Suprapubic skin (tissue), 4 donors: ENCODE measurements around the gene CNR2. TPM values are rescaled to one million over a fixed set of nuclear protein-coding genes. Genes with fewer than 3 reads are reported as not detected.

Source experiments
- DNase-seq, 2 donors: peaks; one replicate each; pipeline ENCODE4 v3.0.0-alpha.2; 2019; ENCODE audit warnings: low spot score in 2 of 2
- H3K27ac ChIP-seq: fragments of 200-600 bp; sonication (generic); one replicate; pipeline ENCODE4 v1.5.1; 2019
- H3K27me3 ChIP-seq: fragments of 200-600 bp; sonication (generic); one replicate; pipeline ENCODE4 v1.5.1; 2019
- H3K36me3 ChIP-seq: fragments of 200-600 bp; sonication (generic); one replicate; pipeline ENCODE4 v1.5.1; 2019
- H3K4me1 ChIP-seq: fragments of 200-600 bp; sonication (generic); one replicate; pipeline ENCODE4 v1.5.1; 2019
- H3K4me3 ChIP-seq: fragments of 200-600 bp; sonication (generic); one replicate; pipeline ENCODE4 v1.5.1; 2019; ENCODE audit warnings: mild to moderate bottlenecking
- H3K9me3 ChIP-seq: fragments of 200-600 bp; sonication (generic); one replicate; pipeline ENCODE4 v1.5.1; 2019
- CTCF ChIP-seq, 2 donors: fragments of 200-600 bp in 1 of 2; fragments of 450-650 bp in 1 of 2; sonication (generic) in 1 of 2; IDR thresholded peaks; one replicate each; pipeline ENCODE4 v1.5.1; 2016 to 2019; ENCODE audit warnings: antibody characterized with exemption in 2 of 2, mild to moderate bottlenecking in 1 of 2, moderate library complexity in 1 of 2
- EP300 ChIP-seq: sonication (generic); formaldehyde crosslinking; IDR thresholded peaks from one replicate; pipeline ENCODE4 v1.6.1; 2017; ENCODE audit warnings: antibody characterized with exemption
- POLR2A ChIP-seq, 2 donors: fragments of 450-650 bp; IDR thresholded peaks; one replicate each; pipeline ENCODE4 v1.6.1; 2017; ENCODE audit warnings: antibody characterized with exemption in 2 of 2, mild to moderate bottlenecking in 2 of 2, moderate library complexity in 2 of 2
- POLR2AphosphoS5 ChIP-seq, 3 donors: sonication (generic); formaldehyde crosslinking; IDR thresholded peaks; one replicate each; pipeline ENCODE4 v1.6.1; 2017; ENCODE audit warnings: antibody characterized with exemption in 3 of 3
- WGBS: methylation state at CpG from one replicate; pipeline ENCODE4 v1.1.5; 2018; 5-methylcytosine and 5-hydroxymethylcytosine counted together
- total RNA-seq, 4 donors: library from RNA; depleted of rRNA; stranded (reverse); fragments of >200 nt; gene quantifications; one replicate each; pipeline ENCODE4 v1.1.0, GENCODE V29; 2016

The CNR2 gene
- total RNA-seq, 4 donors from 2014 or later = not detected

- no peaks in the 10 kb centered on the region for H3K9me3 ChIP-seq
- DNase-seq = peak; percentile 94 to 95
- TF ChIP-seq CTCF (IDR thresholded peaks at IDR 0.05) = peak; percentile 88 to 97
- TF ChIP-seq POLR2A (IDR thresholded peaks at IDR 0.05) = peak in 1 of 2 donors; percentile 13
- TF ChIP-seq EP300 = no peak
- TF ChIP-seq POLR2AphosphoS5 (IDR thresholded peaks at IDR 0.05) = no peak
- peak within 1 kb of the TSS; percentile 70 for H3K27ac ChIP-seq
- peak within 1 kb of the TSS; percentile 83 for H3K4me3 ChIP-seq
- under 1% methylated on average over 40 of the region's 71 CpGs for WGBS
- H3K27me3 ChIP-seq = no peaks in the 10 kb centered on the region
- H3K4me1 ChIP-seq = peaks cover 21% of the 10 kb centered on the region
- H3K36me3 ChIP-seq = peaks cover 9% of the 10 kb centered on the region
Observed at GRCh38 chr1:23867895-23868556, 45.1 kb downstream of the CNR2 start, which contains the start of gene FUCA1. Gene FUCA1 (minus strand): TSS chr1:23868290. CDS start chr1:23868286, 4 bp downstream.

- peaks cover 21% of the 10 kb centered on the region for H3K4me1 ChIP-seq
- no peaks in the 10 kb centered on the region for H3K9me3 ChIP-seq
- H3K4me3 ChIP-seq = peak overlapping the region; percentile 83
- no peak for DNase-seq
- 4% methylated on average over 11 of the region's 17 CpGs for WGBS
- TF ChIP-seq EP300 = no peak
- no peak for TF ChIP-seq POLR2A (IDR thresholded peaks at IDR 0.05)
- TF ChIP-seq CTCF (IDR thresholded peaks at IDR 0.05) = no peak
- TF ChIP-seq POLR2AphosphoS5 (IDR thresholded peaks at IDR 0.05) = no peak
- peak overlapping the region; percentile 70 for H3K27ac ChIP-seq
- peaks cover 14% of the 10 kb centered on the region for H3K36me3 ChIP-seq
- no peaks in the 10 kb centered on the region for H3K27me3 ChIP-seq
Observed at GRCh38 chr1:23867542-23867894, 45.6 kb downstream of the CNR2 start.

GRCh38 chr1:23865543-23865930 lies 47.6 kb downstream of the CNR2 start:
- WGBS = 67% methylated on average over 4 of the region's 4 CpGs
- H3K27me3 ChIP-seq = no peaks in the 10 kb centered on the region
- no peak for DNase-seq
- no peaks in the 10 kb centered on the region for H3K9me3 ChIP-seq
- H3K36me3 ChIP-seq = peaks cover 27% of the 10 kb centered on the region
- H3K27ac ChIP-seq = no peak overlapping the region
- TF ChIP-seq POLR2A (IDR thresholded peaks at IDR 0.05) (no peak), POLR2AphosphoS5 (IDR thresholded peaks at IDR 0.05) (no peak)
- peaks cover 21% of the 10 kb centered on the region for H3K4me1 ChIP-seq
- no peak overlapping the region for H3K4me3 ChIP-seq

- Histone ChIP-seq H3K4me3 (no peak overlapping the region), H3K27ac (no peak overlapping the region), H3K36me3 (peaks cover 27% of the 10 kb centered on the region), H3K27me3 (no peaks in the 10 kb centered on the region), H3K9me3 (no peaks in the 10 kb centered on the region), H3K4me1 (peaks cover 21% of the 10 kb centered on the region)
- TF ChIP-seq POLR2AphosphoS5 (IDR thresholded peaks at IDR 0.05) (no peak), CTCF (IDR thresholded peaks at IDR 0.05) (no peak), EP300 (no peak), POLR2A (IDR thresholded peaks at IDR 0.05) (no peak)
- no peak for DNase-seq
- 92% methylated on average over 13 of the region's 13 CpGs for WGBS
Observed at GRCh38 chr1:23864801-23865542, 48.2 kb downstream of the CNR2 start.

GRCh38 chr1:23862640-23863039 lies 50.5 kb downstream of the CNR2 start:
- no peaks in the 10 kb centered on the region for H3K27me3 ChIP-seq
- no peak overlapping the region for H3K4me3 ChIP-seq
- no peak for TF ChIP-seq CTCF (IDR thresholded peaks at IDR 0.05)
- TF ChIP-seq EP300 = no peak
- no peak for TF ChIP-seq POLR2A (IDR thresholded peaks at IDR 0.05)
- TF ChIP-seq POLR2AphosphoS5 (IDR thresholded peaks at IDR 0.05) = no peak
- WGBS = 74% methylated on average over 3 of the region's 3 CpGs
- H3K36me3 ChIP-seq = peaks cover 47% of the 10 kb centered on the region
- no peak overlapping the region for H3K27ac ChIP-seq
- no peaks in the 10 kb centered on the region for H3K9me3 ChIP-seq
- no peak for DNase-seq
- H3K4me1 ChIP-seq = peaks cover 15% of the 10 kb centered on the region
